Muscle of arm (tissue), 12 donors: ENCODE results near the gene CUEDC2. TPM values are rescaled to one million over a fixed set of nuclear protein-coding genes. Genes with fewer than 3 reads are reported as not detected.

Experiments used
- DNase-seq: peaks from one replicate; pipeline ENCODE4 v3.0.0-alpha.2; 2013
- polyA plus RNA-seq, 12 donors: library from polyadenylated mRNA; unstranded; fragments of 120-200 nt; gene quantifications; one replicate each; pipeline ENCODE4 v1.2.1, GENCODE V29; 2013; ENCODE audit not compliant: insufficient read length in 12 of 12

The CUEDC2 gene
- polyA plus RNA-seq, 12 donors, result 35.7 to 58.9 (median 51.1) TPM; not detected in 1

DNA sequence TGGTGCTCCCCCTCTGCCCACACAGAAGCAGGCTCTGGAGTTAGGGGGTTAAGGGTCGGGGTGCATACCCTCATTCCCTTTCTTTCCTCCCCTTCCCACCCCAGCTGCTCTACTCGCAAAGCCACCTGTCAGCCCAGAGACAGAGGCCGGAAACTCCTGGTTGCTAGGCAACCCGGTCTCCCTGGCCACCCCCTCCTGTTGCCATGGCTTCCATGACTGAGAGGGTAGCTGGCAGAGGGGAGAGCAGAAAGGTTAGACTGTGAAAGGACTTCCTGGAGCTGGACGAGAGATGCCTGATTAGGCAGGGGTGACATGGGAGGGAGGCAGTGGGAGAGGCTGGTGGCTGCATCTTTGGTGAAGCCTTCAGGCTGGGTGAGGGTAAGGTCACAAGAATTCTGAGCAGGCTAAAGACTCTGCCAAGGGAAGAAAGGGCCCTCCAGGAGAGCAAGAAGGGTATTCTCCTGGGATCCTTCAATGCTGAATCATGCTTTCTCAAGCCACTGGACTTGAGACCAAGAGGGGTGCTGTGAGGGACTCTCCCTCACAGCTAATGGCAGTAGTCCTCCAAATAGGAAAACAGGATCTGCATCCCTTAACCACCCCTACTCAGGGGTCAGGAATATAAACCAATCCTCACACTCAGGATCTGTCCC lies 19.2 kb downstream of the CUEDC2 start:
- no peak for DNase-seq

DNA sequence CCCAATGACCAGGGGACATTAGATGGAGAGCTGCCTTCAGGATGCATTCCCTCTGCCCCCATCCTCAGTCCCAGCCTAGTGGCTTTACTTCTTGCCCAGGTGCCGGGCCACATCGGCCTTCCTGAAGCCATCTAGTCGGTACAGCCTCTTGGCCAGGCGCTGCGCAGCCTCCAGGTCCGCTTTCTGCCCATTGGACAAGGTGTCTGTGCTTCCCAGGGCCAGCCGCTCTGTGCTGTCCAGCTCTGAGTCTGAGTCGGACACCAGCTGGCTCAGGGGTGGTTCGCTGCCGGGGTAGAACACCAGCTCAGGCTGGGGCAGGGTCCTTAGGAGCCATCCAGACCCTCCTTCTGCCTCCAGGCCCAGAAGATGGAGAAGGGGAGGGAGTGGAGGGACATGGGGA lies 20.1 kb downstream of the CUEDC2 start:
- DNase-seq, result no peak

DNA sequence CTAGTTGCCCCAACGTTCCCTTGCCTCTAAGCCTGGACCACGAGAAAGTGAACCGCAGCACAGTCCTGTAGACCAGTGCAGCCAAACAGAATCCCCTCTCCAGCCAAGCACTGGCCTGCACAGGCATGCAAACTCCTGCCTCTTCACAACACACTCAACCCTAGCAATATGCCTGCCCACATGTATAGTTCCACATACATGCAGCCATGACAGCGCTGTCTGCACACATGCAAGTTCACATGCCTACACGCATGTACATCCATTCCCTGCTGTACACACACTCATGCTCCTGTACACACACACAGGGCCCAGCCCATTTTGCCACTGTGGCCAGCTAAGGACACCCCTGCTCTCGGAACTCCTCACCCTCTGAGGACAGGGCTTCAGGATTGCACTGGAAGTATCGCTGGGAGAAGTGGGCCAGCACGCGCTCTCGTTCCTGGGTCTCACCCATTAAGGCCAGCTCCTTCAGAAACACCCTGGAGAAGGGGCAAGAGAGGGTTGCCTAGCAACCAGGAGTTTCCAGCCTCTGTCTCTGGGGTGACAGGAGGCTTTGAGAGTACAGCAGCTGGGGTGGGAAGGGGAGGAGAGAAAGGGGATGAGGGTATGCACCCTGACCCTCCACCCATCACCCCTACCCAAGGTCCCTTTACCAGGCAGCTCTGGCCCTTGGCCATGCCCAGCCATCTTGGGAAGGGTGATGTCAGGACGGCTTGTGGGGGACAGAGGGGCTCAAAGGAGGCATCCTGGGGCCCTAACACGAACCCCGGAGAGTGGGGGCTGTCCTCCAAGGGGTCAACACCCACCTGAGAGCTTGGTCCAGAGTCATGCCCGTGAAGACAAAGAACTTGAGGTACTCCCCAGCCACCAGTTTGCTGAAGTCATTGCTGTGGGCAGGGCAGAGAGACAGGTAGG lies 20.8 kb downstream of the CUEDC2 start:
- DNase-seq, result no peak

DNA sequence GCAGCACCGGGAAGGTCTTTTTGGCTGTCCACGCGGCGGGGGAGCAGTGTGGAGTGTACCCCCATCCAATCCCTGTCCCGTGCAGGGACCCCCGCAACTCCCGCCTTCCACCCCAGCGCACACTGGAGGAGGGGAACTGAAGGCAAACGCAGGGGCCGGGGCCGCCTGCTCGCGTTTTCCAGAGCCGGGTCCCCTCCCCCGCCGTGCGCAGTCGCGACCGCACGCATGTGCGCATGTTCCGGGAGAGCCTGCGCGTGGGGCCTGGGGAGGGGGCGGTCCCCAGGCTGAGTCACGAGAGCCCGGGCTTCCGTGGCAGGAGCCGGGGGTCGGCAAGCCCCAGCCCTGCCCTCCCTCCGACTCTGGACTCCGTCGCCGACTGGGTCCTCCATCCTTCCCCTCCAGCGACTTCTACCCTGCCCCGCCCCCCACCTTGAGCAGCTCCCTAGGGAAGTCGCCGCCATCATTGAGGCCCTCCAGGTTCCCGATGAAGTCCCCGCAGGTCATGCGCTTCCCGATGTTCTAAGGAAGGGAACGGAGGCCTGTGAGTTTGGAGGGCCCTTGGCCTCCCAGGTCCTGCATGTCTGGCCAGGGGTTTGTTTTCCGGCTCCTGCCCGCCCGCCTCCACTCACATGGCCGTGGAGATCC lies 21.8 kb downstream of the CUEDC2 start:
- peak; percentile 78 for DNase-seq

DNA sequence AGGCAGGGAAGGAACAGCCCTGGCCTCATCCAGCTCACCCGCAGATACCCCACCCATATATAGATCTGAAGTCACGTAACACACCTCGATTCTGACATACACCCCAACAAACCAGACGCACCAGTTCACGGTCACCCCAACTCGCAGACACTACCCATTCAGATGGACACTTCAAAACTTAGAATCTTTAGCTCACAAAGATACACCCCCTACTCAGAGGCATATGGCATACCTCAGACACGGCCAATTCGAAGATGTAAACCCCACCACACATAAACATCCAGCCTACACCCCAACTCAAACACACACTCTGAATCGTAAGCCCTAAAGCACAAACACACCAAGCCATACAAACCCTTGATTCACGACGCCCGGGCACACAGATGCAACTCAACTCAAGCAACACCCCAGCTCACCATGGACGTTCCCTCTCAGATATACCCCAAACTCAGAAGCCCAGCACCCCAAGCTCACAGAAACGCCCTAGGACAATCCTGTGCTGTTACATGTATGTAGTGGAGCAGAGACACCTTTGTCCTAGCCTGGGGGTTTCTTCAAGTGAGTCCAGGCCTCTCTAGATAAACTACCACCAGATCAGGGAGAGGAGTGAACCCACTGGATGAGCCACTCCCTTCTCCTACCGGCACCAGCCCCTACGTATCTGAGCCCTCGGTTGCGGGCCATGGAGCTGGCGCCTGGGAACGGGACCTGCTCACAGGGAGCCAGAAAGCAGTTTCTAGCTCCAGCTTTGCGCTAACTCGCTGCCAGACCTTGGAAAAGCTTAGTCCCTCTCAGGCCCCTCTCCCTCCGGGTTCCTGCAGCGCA lies 22.6 kb downstream of the CUEDC2 start:
- no peak for DNase-seq

DNA sequence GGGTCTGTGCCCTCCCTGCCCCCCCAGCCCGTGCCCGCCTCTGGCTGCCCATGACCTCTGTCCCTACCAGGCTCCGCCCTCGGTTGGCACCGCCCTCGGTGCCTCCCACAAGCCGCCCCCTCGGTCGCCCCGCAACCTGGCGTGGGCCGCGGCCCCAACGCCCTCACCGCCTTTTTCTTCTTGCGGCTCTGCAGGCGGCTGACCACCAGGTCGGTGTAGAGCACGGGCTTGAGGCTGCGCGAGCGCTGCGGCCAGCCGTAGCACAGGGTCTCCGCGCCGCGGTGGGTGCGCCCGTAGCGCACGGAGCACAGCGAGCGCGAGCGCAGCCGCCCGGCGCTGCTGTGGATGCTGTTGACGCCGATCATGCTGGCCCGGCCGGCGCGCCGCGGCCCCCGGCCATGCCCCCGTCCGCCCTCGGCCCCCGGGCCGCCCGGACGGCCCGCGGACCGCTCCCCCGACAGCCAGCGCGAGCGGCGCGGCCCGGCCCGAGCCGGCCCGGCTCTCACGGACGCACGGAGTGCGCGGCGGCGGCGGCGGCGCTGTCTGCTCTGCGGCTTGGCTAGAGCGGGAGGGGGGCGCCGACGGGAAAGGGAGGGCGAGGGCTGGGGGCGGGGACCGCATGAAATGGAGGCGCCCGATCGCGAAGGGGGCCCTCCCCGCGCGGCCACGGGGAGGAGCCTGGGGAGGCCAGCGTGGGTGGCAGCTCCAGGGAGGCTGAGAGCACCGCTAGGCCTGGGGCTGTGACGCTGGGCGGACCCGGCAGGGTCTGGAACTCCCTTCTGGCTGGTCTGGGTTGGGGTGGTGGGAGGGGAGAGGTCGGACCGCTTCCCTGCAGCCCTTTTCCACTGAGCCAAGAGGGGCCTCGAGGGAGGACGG lies 23.4 kb downstream of the CUEDC2 start:
- DNase-seq, result no peak

DNA sequence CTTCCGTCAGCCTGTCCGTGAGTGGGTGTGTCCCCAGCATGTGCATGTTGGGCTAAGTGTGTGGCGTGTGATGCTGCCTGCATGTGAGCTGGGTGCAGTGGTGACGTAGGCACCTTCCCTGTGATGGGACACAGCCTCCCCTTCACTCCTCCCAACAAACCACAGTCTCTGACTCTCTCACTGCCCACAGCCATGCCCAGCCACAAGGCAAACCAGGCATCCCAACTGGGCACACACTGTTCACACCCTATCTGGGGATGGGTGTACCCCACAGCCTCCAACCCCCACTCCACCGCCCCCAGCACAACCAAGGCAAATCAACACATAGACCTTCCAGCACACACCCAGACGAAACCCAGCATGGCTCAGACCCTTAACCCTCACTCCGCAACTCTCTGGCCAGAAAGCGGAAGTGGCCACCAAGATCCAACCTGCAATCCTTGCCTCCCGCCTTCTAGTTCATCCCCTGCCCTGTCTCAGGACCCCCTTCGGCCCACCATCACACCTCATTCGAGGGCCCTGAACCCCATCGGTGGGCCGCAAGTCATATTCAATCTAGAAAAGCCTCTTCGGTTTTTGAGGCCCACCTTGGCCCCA lies 24.1 kb downstream of the CUEDC2 start:
- no peak for DNase-seq

DNA sequence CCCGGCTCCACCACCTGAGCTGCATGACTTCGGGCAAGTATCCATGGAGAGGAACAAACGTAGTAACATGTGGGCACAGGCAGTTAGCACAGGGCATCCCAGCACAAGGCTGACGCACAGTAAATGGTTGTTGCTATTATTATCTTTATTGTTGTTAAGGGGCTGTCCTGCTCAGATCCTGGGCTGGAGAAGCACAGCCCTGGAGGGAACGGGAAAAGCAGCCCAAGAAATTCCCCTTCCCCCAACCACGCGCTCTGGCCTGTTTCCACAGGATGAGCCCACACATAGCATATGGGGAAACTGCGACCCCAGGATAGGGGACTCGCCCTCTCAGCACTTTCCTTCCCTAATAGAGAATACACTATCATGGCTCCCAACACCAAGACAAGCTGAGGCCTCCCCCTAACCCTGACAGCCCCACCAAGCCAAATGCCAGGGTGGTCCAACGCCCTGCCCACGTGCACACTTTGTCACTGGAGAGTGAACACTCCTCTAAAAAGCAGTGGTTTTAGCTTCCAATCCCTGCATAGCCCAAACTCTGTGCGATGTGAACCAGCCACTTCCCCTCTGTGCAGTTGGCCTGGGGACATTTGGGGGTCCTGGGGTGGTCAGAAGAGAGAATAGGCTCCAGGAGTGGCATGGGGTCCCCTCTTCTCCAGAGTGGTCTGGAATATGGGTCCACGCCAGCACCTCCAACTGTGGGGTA lies 24.8 kb downstream of the CUEDC2 start:
- no peak for DNase-seq

DNA sequence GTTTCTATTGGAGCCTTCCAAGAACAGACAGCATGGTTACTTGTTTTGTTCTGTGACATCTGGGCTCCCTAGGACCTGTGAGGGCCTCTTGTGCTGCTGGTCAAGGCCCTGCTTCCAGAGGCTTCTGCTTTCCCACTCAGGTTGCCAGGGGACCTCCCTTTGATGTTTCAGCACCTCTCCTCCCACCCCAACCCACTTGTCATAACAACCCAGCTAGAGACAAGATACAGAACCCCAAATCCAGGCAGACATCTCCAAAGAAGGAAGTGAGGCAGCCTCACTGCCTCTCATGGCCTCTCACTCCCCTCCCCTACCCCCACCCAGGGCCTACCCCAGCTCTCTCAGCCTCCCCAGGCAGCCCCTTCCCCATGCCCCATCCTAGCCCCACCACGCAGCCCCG lies 25.6 kb downstream of the CUEDC2 start:
- DNase-seq, result no peak

DNA sequence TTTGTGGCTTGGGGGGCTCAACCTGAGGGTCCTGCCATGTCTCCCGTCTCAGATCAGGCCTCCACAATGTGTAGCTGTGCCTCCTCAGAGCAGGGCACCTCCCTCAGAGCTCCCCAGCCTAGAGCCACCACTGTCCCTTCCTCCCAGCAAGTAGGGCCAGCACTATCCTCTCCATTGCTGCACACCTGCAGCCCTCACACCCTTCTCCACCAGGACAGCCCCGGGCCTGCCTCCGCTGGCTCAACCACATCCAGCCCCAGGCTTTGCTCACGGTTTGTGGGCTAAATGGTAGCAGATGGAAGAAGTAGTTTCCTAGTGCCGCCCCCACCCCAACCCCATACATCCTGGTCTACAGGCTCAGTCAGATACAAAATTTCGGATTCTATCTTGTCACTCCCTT lies 26.7 kb downstream of the CUEDC2 start:
- DNase-seq, result no peak

DNA sequence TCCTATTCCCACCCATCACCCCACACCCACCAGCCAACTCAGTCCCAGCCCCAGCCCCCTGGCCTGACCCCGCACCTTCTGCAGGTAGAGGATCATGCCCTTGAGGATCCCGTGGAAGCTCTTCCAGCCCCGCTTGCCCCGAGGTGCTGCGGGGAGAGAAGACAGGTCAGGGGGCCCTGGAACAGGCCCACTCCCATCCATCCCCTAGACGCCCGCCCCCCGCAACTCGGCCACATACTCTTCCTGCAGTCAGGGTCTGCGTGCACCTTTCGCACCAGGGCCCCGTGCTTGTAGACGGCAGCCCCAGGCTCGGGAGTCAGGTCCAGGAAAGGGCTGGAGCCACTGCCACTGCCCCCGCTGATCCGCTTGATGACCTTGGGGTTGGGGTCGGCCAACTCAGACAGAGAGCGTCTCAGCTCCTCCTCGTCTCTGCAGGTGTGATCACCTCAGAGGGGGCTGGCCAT lies 27.2 kb downstream of the CUEDC2 start:
- no peak for DNase-seq

DNA sequence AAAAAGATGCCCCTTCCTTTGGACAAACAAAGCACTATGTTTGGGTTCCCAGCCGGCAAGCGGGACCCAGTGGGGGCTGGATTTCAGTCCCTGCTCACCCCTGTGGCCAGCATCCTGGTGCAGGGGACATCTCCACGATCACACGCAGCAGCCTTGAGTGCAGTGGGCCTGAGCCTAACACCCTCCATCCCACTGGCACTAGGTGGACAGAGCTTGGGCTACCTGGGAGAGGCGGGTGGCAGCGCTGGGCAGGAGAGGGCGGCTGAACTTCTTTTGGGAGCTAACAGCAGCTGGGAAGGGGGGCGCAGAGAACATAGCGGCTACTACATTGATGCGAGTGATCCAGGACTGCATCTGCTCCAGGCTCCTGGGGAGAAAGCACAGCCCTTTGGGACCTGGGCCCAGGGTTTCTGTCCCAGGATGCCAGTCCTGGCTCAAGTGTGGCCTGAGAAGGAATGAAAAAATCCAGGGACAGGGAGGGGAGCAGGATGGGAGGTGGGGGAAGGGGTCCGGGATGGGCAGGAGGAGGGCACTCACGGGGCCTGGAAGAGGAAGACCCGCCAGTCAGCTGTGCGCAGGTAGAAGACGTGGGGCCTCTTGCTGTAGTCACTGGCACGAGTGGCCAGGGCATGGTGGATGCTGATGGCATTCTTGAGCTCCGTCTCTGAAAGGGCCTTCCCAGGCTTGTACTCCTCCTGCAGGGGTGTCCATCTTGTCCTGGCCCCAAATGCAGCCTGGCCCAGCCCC lies 27.8 kb downstream of the CUEDC2 start:
- DNase-seq, result no peak

DNA sequence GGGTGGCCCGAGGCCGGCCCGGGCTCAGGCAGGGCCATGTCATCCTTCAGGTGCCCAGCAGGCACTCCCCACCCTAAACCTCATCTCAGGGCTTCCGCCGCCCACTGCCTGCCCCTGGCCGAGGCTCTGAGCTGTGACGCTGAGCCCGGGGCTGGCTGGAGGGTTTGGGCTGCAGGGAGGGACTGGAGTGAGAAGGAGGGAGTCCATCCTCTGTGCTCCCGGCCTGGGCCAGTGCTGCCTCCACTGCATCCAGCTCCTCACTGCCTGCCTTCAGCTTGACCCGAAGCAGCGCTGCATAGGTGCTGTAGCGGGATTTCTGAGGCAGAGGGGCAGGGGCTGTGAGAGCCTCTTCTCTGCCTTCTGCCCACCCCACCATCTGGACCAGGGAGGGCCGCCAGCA lies 29.3 kb downstream of the CUEDC2 start:
- DNase-seq, result no peak

DNA sequence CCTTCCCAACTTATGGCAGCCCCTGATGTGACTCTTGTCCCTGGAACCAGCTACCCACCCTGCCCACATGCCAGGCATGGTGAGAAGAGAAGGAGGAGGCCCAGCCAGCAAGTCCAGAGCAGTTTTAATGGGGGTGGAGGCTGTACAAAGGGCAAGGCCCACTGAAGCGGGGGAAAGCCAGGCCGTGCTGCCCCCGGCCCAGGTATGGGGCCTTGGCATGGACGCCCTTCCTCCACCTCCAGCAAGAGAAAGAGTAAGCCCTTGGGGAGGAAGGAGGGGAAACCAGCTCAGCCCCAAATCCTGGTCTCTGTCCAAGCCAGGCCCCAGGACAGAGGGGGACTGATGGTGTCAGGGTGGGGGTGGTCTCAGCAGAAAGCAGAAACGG lies 29.9 kb downstream of the CUEDC2 start:
- DNase-seq, result no peak

DNA sequence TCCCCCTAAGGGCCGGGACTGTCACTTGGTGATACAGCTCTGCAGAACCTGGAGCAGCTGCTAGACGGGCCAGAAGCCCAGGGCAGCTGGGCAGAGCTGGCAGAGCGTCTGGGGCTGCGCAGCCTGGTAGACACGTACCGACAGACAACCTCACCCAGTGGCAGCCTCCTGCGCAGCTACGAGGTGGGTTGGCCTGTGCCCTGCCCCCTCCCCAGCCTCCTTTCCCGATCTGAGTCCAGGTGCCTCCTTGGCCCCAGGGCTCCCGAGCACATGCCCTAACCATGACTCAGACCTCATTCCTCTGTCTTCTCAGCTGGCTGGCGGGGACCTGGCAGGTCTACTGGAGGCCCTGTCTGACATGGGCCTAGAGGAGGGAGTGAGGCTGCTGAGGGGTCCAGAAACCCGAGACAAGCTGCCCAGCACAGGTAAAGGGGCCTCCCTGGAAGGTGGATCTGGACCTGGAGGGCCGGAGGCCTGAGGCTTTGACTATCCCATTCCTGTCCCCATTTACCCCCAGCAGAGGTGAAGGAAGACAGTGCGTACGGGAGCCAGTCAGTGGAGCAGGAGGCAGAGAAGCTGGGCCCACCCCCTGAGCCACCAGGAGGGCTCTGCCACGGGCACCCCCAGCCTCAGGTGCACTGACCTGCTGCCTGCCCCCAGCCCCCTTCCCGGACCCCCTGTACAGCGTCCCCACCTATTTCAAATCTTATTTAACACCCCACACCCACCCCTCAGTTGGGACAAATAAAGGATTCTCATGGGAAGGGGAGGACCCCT lies 30.5 kb downstream of the CUEDC2 start:
- DNase-seq, result no peak

DNA sequence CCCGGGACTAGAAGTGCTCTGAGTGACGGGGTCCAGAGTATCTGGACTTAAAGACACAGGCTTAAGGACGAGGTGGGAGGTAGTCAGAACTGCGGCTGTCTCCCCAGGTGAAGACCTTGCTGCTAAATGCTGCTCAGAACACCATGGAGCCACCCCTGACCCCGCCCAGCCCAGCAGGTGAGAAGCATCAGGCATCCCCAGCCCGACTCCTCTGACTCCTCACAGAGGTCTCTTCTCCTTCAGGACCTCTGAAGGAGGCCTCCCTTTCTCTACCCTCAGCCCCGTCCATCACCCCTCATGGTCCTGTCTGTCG lies 31.1 kb downstream of the CUEDC2 start:
- DNase-seq, result no peak

DNA sequence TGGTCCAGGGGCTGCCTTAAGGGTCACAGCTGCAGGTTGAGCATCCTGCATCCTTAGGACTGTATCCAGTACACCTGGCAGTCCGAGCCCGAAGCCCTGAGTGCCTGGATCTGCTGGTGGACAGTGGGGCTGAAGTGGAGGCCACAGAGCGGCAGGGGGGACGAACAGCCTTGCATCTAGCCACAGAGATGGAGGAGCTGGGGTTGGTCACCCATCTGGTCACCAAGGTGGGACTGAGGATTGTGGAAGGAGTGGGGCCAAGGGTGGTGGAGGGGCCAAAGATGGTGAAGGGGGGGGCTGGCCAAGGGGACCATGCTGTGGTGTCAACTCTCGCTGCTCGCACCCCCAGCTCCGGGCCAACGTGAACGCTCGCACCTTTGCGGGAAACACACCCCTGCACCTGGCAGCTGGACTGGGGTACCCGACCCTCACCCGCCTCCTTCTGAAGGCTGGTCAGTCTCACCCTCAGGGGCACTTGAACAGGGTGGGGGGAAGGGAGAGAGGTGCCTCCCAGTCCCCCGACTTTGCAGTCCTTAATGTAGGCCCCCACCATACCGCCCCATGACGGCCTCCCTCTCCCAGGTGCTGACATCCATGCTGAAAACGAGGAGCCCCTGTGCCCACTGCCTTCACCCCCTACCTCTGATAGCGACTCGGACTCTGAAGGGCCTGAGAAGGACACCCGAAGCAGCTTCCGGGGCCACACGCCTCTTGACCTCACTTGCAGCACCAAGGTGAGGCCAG lies 31.6 kb downstream of the CUEDC2 start:
- DNase-seq, result no peak

DNA sequence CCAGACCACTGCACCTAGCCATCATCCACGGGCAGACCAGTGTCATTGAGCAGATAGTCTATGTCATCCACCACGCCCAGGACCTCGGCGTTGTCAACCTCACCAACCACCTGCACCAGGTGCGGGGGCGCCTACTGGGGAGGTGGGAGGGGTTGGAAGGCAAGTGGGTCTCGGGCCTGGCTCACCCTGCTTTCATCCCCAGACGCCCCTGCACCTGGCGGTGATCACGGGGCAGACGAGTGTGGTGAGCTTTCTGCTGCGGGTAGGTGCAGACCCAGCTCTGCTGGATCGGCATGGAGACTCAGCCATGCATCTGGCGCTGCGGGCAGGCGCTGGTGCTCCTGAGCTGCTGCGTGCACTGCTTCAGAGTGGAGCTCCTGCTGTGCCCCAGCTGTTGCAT lies 32.3 kb downstream of the CUEDC2 start:
- no peak for DNase-seq
